ENCODE measurements around the gene SPSB1.

GRCh38 chr1:9291914-9292360, 757 bp upstream of the SPSB1 start:
- TF ChIP-seq YY1 (IDR thresholded peaks at IDR 0.05; ENCODE audit: insufficient read depth, insufficient read length) (no peak), SUZ12 (IDR thresholded peaks at IDR 0.05; ENCODE audit: extremely low read depth, insufficient read depth, insufficient read length) (no peak), ZNF274 (IDR thresholded peaks at IDR 0.05; ENCODE audit: low read depth, low read length) (no peak)

Data from NT2/D1 (cell line).